Liver (tissue), 3 donors: ENCODE measurements around the gene BAIAP3.

ENCODE experiments used
- EGR1 ChIP-seq, 2 donors: IDR thresholded peaks; 2 replicates each; pipeline ENCODE4 v1.6.1; 2016 to 2018; ENCODE audit warnings: antibody characterized with exemption in 2 of 2, low read depth in 2 of 2
- FOXA2 ChIP-seq: IDR thresholded peaks from 2 replicates; pipeline ENCODE4 v1.6.1; 2016; ENCODE audit warnings: antibody characterized with exemption
- GABPA ChIP-seq, 2 donors: IDR thresholded peaks in 1 of 2; conservative IDR thresholded peaks in 1 of 2; 2 replicates each; pipeline ENCODE4 v1.6.1; 2016; ENCODE audit warnings: antibody characterized with exemption in 2 of 2, mild to moderate bottlenecking in 1 of 2, moderate library complexity in 1 of 2
- JUND ChIP-seq, 2 donors: IDR thresholded peaks; 2 replicates each; pipeline ENCODE4 v1.6.1; 2016; ENCODE audit warnings: antibody characterized with exemption in 2 of 2
- NR2F2 ChIP-seq: IDR thresholded peaks from 2 replicates; pipeline ENCODE4 v1.6.1; 2016; ENCODE audit warnings: antibody characterized with exemption
- TF ChIP-seq, protein P1 (sequence below): fragments of 150-350 bp; IDR thresholded peaks from 2 replicates; pipeline ENCODE4 v1.5.1; 2017; ENCODE audit warnings: improper control_type of control experiment, low read depth, low read length; ENCODE audit not compliant: missing input control
- TF ChIP-seq, protein P2 (sequence below): IDR thresholded peaks from 2 replicates; pipeline ENCODE4 v1.6.1; 2016; ENCODE audit warnings: antibody characterized with exemption
- donor health status: healthy.
- donor health status: healthy.

DNA sequence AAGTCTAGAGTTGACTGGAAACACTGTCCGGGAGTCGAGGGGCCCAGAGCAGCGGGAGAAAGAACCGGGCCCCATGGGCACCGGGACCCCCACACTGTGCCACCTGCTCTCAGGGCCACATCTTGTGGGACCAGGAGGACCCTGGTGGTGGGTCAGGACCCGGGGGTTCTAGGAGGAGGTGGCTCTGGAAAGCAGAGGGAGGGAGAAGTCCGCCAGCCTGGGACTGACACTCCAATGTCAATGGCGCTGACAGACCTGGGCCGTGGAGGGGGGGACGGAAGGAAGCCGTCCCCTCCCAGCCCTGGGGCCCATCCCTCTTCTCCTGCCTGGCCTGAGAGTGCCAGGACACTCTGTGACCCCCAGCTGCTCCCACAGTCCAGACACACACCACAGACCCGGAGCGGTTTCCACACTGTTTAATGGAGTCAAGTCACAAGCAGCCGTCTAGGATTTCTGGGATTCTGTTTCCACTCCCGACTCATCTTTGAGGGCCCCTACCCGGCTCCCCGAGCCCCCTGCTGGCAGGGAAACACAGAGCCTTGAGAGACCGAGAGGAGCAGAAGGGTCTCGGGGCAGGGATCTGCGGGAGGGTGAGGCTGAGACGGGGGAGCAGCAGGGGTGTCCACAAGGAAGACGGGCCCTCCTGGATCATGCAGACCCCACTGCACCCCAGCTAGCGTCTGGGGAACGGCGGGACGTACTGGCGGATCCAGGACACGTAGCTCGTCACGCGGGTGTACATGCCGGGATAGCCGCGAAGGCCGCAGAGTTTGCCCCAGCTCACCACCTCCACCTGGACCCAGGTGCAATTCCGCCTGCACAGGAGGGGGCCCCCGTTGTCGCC lies 47.6 kb upstream of the BAIAP3 start:
- TF ChIP-seq, protein P1, sequence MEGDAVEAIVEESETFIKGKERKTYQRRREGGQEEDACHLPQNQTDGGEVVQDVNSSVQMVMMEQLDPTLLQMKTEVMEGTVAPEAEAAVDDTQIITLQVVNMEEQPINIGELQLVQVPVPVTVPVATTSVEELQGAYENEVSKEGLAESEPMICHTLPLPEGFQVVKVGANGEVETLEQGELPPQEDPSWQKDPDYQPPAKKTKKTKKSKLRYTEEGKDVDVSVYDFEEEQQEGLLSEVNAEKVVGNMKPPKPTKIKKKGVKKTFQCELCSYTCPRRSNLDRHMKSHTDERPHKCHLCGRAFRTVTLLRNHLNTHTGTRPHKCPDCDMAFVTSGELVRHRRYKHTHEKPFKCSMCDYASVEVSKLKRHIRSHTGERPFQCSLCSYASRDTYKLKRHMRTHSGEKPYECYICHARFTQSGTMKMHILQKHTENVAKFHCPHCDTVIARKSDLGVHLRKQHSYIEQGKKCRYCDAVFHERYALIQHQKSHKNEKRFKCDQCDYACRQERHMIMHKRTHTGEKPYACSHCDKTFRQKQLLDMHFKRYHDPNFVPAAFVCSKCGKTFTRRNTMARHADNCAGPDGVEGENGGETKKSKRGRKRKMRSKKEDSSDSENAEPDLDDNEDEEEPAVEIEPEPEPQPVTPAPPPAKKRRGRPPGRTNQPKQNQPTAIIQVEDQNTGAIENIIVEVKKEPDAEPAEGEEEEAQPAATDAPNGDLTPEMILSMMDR = no peak
- TF ChIP-seq FOXA2 (no peak), JUND (IDR thresholded peaks at IDR 0.05) (no peak), NR2F2 (no peak), GABPA (IDR thresholded peaks at IDR 0.05 in 1 of 2, conservative IDR thresholded peaks at IDR 0.05 in 1 of 2) (no peak), EGR1 (IDR thresholded peaks at IDR 0.05; ENCODE audit: low read depth in 2 of 2) (no peak)
- TF ChIP-seq, protein P2, sequence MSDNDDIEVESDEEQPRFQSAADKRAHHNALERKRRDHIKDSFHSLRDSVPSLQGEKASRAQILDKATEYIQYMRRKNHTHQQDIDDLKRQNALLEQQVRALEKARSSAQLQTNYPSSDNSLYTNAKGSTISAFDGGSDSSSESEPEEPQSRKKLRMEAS = no peak
